Right hindlimb (tissue), 1 donor: ENCODE data around the gene SPRY4.
"Not testable (repeated sequence)": the region's sequence is repeated elsewhere in the genome, so short reads cannot be mapped to it uniquely, and the experiment has no call there.

Experiments used
- DNase-seq: peaks from one replicate; pipeline ENCODE4 v3.0.0-alpha.2; 2018

Gene SPRY4

GRCh38 chr5:142324871-142325724 is at the start of gene SPRY4:
TSS of gene SPRY4 (minus strand) at chr5:142325021. CDS start at chr5:142315108, 9,913 bp downstream.
- DNase-seq: peak; percentile 98

GRCh38 chr5:142368529-142368928 is 43.7 kb upstream of the SPRY4 start:
- DNase-seq: no peak

GRCh38 chr5:142366007-142366406 is 41.2 kb upstream of the SPRY4 start:
- no peak for DNase-seq

- DNase-seq: no peak
Measured at GRCh38 chr5:142364251-142365145, 39.7 kb upstream of the SPRY4 start.

- DNase-seq: no peak
Measured at GRCh38 chr5:142363619-142363963, 38.8 kb upstream of the SPRY4 start.

GRCh38 chr5:142362193-142362592 is 37.4 kb upstream of the SPRY4 start:
- not testable (repeated sequence) for DNase-seq

- no peak for DNase-seq
Measured at GRCh38 chr5:142360607-142361120, 35.8 kb upstream of the SPRY4 start.

- DNase-seq: no peak
Measured at GRCh38 chr5:142360051-142360498, 35.3 kb upstream of the SPRY4 start.

- no peak for DNase-seq
Measured at GRCh38 chr5:142358648-142359047, 33.8 kb upstream of the SPRY4 start.

GRCh38 chr5:142358121-142358520 is 33.3 kb upstream of the SPRY4 start:
- no peak for DNase-seq

GRCh38 chr5:142357469-142358090 is 32.8 kb upstream of the SPRY4 start:
- DNase-seq: no peak

- peak; percentile 93 for DNase-seq
Measured at GRCh38 chr5:142356716-142357468, 32.1 kb upstream of the SPRY4 start.

- DNase-seq: no peak
Measured at GRCh38 chr5:142356349-142356715, 31.5 kb upstream of the SPRY4 start.

GRCh38 chr5:142353071-142353472 is 28.3 kb upstream of the SPRY4 start:
- no peak for DNase-seq

GRCh38 chr5:142350021-142350420 is 25.2 kb upstream of the SPRY4 start:
- no peak for DNase-seq

- DNase-seq: no peak
Measured at GRCh38 chr5:142346706-142347105, 21.9 kb upstream of the SPRY4 start.

- not testable (repeated sequence) for DNase-seq
Measured at GRCh38 chr5:142344915-142345314, 20.1 kb upstream of the SPRY4 start.

GRCh38 chr5:142343531-142343930 is 18.7 kb upstream of the SPRY4 start:
- no peak for DNase-seq

GRCh38 chr5:142342128-142342981 is 17.5 kb upstream of the SPRY4 start:
- DNase-seq: no peak

- no peak for DNase-seq
Measured at GRCh38 chr5:142339781-142340180, 15.0 kb upstream of the SPRY4 start.

GRCh38 chr5:142334538-142334937 is 9.7 kb upstream of the SPRY4 start:
- DNase-seq: no peak
